Sigmoid colon (tissue), 7 donors: ENCODE results near the gene SEMA3B. TPM values are rescaled to one million over a fixed set of nuclear protein-coding genes. Genes with fewer than 3 reads are reported as not detected.

Source experiments
- DNase-seq: peaks from one replicate; pipeline ENCODE4 v3.0.0-alpha.2; 2019
- H3K27ac ChIP-seq, 4 donors: fragments of 200-600 bp; sonication (generic); one replicate each; pipeline ENCODE4 v1.5.1; 2016 to 2019; ENCODE audit warnings: mild to moderate bottlenecking in 1 of 4
- H3K27me3 ChIP-seq, 3 donors: fragments of 200-600 bp; sonication (generic); one replicate each; pipeline ENCODE4 v1.5.1; 2019; ENCODE audit warnings: mild to moderate bottlenecking in 1 of 3
- H3K36me3 ChIP-seq, 4 donors: fragments of 200-600 bp; sonication (generic); one replicate each; pipeline ENCODE4 v1.5.1; 2016 to 2019
- H3K4me1 ChIP-seq, 4 donors: fragments of 200-600 bp; sonication (generic); one replicate each; pipeline ENCODE4 v1.5.1; 2017 to 2019
- H3K4me3 ChIP-seq, 4 donors: fragments of 200-600 bp; sonication (generic); one replicate each; pipeline ENCODE4 v1.5.1; 2017 to 2019; ENCODE audit warnings: mild to moderate bottlenecking in 2 of 4, moderate library complexity in 1 of 4
- H3K9me3 ChIP-seq, 4 donors: fragments of 200-600 bp in 3 of 4; sonication (generic) in 3 of 4; one replicate each; pipeline versions ENCODE4 v1.5.1 to v1.6.1; 2013 to 2019
- EP300 ChIP-seq, 4 donors: sonication (generic); formaldehyde crosslinking; IDR thresholded peaks; one replicate each; pipeline ENCODE4 v1.6.1; 2017; ENCODE audit warnings: antibody characterized with exemption in 4 of 4
- POLR2A ChIP-seq, 2 donors: fragments of 450-650 bp; IDR thresholded peaks; one replicate each; pipeline ENCODE4 v1.6.1; 2016; ENCODE audit warnings: antibody characterized with exemption in 2 of 2, mild to moderate bottlenecking in 2 of 2, moderate library complexity in 2 of 2
- POLR2AphosphoS5 ChIP-seq, 4 donors: sonication (generic); formaldehyde crosslinking; IDR thresholded peaks; one replicate each; pipeline ENCODE4 v1.6.1; 2017; ENCODE audit warnings: antibody characterized with exemption in 4 of 4
- WGBS, 2 donors: extraction: QIAGEN DNeasy Blood & Tissue Kit; methylation state at CpG; one replicate each; pipeline ENCODE4 v1.1.7; 2013; 5-methylcytosine and 5-hydroxymethylcytosine counted together
- intact Hi-C: fragments of 100-400 bp; cut with DNase I; formaldehyde crosslinking; loops from one replicate; pipeline ENCODE4 v1.15.1; 2023
- polyA plus RNA-seq, 3 donors: library from polyadenylated mRNA; stranded (reverse); fragments of 200-250 nt; gene quantifications; one replicate each; pipeline ENCODE4 v1.2.3, GENCODE V29; 2013
- total RNA-seq, 4 donors: library from RNA; depleted of rRNA; stranded (reverse); fragments of >200 nt; gene quantifications; one replicate each; pipeline ENCODE4 v1.1.0, GENCODE V29; 2016
- TF ChIP-seq, protein P1 (sequence below), 4 experiments: fragments of 450-650 bp in 3 of 4; fragments of 200-600 bp in 1 of 4; IDR thresholded peaks; one replicate each; pipeline ENCODE4 v1.5.1; 2016 to 2019; ENCODE audit warnings: antibody characterized with exemption in 4 of 4, mild to moderate bottlenecking in 3 of 4, moderate library complexity in 2 of 4
- donor health status: healthy with polysubstance abuse.
- donor health status: Bipolar disorder and iron deficiency.
- donor health status: healthy.

Gene SEMA3B
- total and polyA plus RNA-seq, 7 donors, result 7.9 to 54.6 (median 24.6) TPM

GRCh38 chr3:50321336-50322114 is 52.6 kb downstream of the SEMA3B start:
- H3K27me3 ChIP-seq, result no peaks in the 10 kb centered on the region
- DNase-seq, result peak; percentile 95
- TF ChIP-seq POLR2AphosphoS5 (IDR thresholded peaks at IDR 0.05) (peak in 2 of 4 donors; percentile 52 to 64), EP300 (IDR thresholded peaks at IDR 0.05) (no peak)
- TF ChIP-seq, protein P1, sequence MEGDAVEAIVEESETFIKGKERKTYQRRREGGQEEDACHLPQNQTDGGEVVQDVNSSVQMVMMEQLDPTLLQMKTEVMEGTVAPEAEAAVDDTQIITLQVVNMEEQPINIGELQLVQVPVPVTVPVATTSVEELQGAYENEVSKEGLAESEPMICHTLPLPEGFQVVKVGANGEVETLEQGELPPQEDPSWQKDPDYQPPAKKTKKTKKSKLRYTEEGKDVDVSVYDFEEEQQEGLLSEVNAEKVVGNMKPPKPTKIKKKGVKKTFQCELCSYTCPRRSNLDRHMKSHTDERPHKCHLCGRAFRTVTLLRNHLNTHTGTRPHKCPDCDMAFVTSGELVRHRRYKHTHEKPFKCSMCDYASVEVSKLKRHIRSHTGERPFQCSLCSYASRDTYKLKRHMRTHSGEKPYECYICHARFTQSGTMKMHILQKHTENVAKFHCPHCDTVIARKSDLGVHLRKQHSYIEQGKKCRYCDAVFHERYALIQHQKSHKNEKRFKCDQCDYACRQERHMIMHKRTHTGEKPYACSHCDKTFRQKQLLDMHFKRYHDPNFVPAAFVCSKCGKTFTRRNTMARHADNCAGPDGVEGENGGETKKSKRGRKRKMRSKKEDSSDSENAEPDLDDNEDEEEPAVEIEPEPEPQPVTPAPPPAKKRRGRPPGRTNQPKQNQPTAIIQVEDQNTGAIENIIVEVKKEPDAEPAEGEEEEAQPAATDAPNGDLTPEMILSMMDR (IDR thresholded peaks at IDR 0.05), result peak; percentile 22 to 50 (median 42)
- peaks cover 0 to 70% (median 59%) of the 10 kb centered on the region in 4 donors for H3K4me1 ChIP-seq
- intact Hi-C loops, result loop anchor here (2.0 to 10.0 kb wide), 3 partner anchors 23 to 1063 kb away; partner anchors contain the start of genes GNAT1, HYAL3, MANF and NAA80
- H3K4me3 ChIP-seq, result peak overlapping the region; percentile 58 to 84 (median 75)
- 1% methylated on average over 59 of the region's 59 CpGs for WGBS, 2 donors
- peak overlapping the region; percentile 88 to 92 (median 92) for H3K27ac ChIP-seq
- peaks cover 0 to 51% (median 8%) of the 10 kb centered on the region in 4 donors for H3K36me3 ChIP-seq
- no peaks in the 10 kb centered on the region for H3K9me3 ChIP-seq

- H3K4me3 ChIP-seq, result peak overlapping the region; percentile 58 to 84 (median 75)
- DNase-seq, result no peak
- H3K9me3 ChIP-seq, result no peaks in the 10 kb centered on the region
- 37 to 45% methylated on average over 14 of the region's 14 CpGs for WGBS, 2 donors
- intact Hi-C loops, result loop anchor here (5.0 to 10.0 kb wide), 2 partner anchors 130 to 1063 kb away; partner anchors contain the start of genes GNAT1 and MANF
- H3K4me1 ChIP-seq, result peaks cover 0 to 71% (median 61%) of the 10 kb centered on the region in 4 donors
- peaks cover 0 to 48% (median 8%) of the 10 kb centered on the region in 4 donors for H3K36me3 ChIP-seq
- peak overlapping the region; percentile 88 to 92 (median 92) for H3K27ac ChIP-seq
- TF ChIP-seq POLR2AphosphoS5 (IDR thresholded peaks at IDR 0.05) (peak in 2 of 4 donors; percentile 23 to 28), POLR2A (IDR thresholded peaks at IDR 0.05) (no peak)
- no peaks in the 10 kb centered on the region for H3K27me3 ChIP-seq
These were observed 53.1 kb downstream of the SEMA3B start for GRCh38 chr3:50322115-50322385.

GRCh38 chr3:50322386-50323091 is 53.6 kb downstream of the SEMA3B start, which contains the start of gene HYAL2:
TSS of gene HYAL2 (minus strand) at chr3:50322745. CDS start at chr3:50320489, 2,256 bp downstream.
- Histone ChIP-seq H3K27ac (peak within 1 kb of the TSS; percentile 88 to 92 (median 92)), H3K27me3 (no peaks in the 10 kb centered on the region), H3K36me3 (peaks cover 0 to 43% (median 7%) of the 10 kb centered on the region in 4 donors), H3K9me3 (no peaks in the 10 kb centered on the region), H3K4me1 (peaks cover 0 to 71% (median 62%) of the 10 kb centered on the region in 4 donors), H3K4me3 (peak within 1 kb of the TSS; percentile 58 to 84 (median 75))
- 50 to 63% methylated on average over 31 of the region's 31 CpGs for WGBS, 2 donors
- intact Hi-C loops, result loop anchor here (5.0 to 10.0 kb wide), 2 partner anchors 130 to 1062 kb away; partner anchors contain the start of genes GNAT1 and MANF
- no peak for DNase-seq
- TF ChIP-seq, protein P1 (IDR thresholded peaks at IDR 0.05), result no peak
- TF ChIP-seq EP300 (IDR thresholded peaks at IDR 0.05) (no peak), POLR2AphosphoS5 (IDR thresholded peaks at IDR 0.05) (peak; percentile 8 to 47 (median 44)), POLR2A (IDR thresholded peaks at IDR 0.05) (no peak)

GRCh38 chr3:50323092-50323600 is 54.2 kb downstream of the SEMA3B start:
- DNase-seq, result no peak
- no peak overlapping the region for H3K4me3 ChIP-seq
- intact Hi-C loops, result loop anchor here (5.0 to 10.0 kb wide), 2 partner anchors 131 to 1062 kb away; partner anchors contain the start of genes GNAT1 and MANF
- WGBS, 2 donors, result 54 to 61% methylated on average over 4 of the region's 4 CpGs
- H3K9me3 ChIP-seq, result no peaks in the 10 kb centered on the region
- TF ChIP-seq, protein P1 (IDR thresholded peaks at IDR 0.05), result no peak
- TF ChIP-seq POLR2AphosphoS5 (IDR thresholded peaks at IDR 0.05) (no peak), POLR2A (IDR thresholded peaks at IDR 0.05) (no peak), EP300 (IDR thresholded peaks at IDR 0.05) (no peak)
- peak overlapping the region; percentile 88 to 92 (median 92) for H3K27ac ChIP-seq
- no peaks in the 10 kb centered on the region for H3K27me3 ChIP-seq
- H3K4me1 ChIP-seq, result peaks cover 0 to 69% (median 58%) of the 10 kb centered on the region in 4 donors
- H3K36me3 ChIP-seq, result peaks cover 0 to 37% (median 5%) of the 10 kb centered on the region in 4 donors
